HG02763 (cell line): ENCODE measurements around the gene CCDC81.
"Not testable (repeated sequence)": the region's sequence is repeated elsewhere in the genome, so short reads cannot be mapped to it uniquely, and the experiment has no call there.

Source experiments
- ATAC-seq: cut with Tn5 transposase; IDR thresholded peaks from one replicate; pipeline ENCODE4 v1.9.1; 2021; ENCODE audit warnings: mild to moderate bottlenecking, moderate library complexity; ENCODE audit not compliant: unreplicated experiment

The CCDC81 gene

GRCh38 chr11:86374586-86374985 is at the start of gene CCDC81:
TSS of gene CCDC81 (plus strand) at chr11:86374887. CDS start at chr11:86375164, 277 bp downstream.
- ATAC-seq: no peak

- ATAC-seq: no peak
Observed at GRCh38 chr11:86335131-86335767, 39.4 kb upstream of the CCDC81 start.

GRCh38 chr11:86337227-86337626 is 37.5 kb upstream of the CCDC81 start:
- ATAC-seq: no peak

- no peak for ATAC-seq
Observed at GRCh38 chr11:86341382-86341781, 33.3 kb upstream of the CCDC81 start.

- no peak for ATAC-seq
Observed at GRCh38 chr11:86346513-86346912, 28.2 kb upstream of the CCDC81 start.

- no peak for ATAC-seq
Observed at GRCh38 chr11:86355256-86355655, 19.4 kb upstream of the CCDC81 start.

GRCh38 chr11:86357412-86357811 is 17.3 kb upstream of the CCDC81 start:
- ATAC-seq: not testable (repeated sequence)

GRCh38 chr11:86358720-86359119 is 16.0 kb upstream of the CCDC81 start:
- ATAC-seq: no peak

- no peak for ATAC-seq
Observed at GRCh38 chr11:86360775-86361395, 13.8 kb upstream of the CCDC81 start.

GRCh38 chr11:86363424-86363823 is 11.3 kb upstream of the CCDC81 start:
- no peak for ATAC-seq

- no peak for ATAC-seq
Observed at GRCh38 chr11:86365546-86365945, 9.1 kb upstream of the CCDC81 start.

- ATAC-seq: no peak
Observed at GRCh38 chr11:86369668-86370067, 5.0 kb upstream of the CCDC81 start.

- no peak for ATAC-seq
Observed at GRCh38 chr11:86370171-86370570, 4.5 kb upstream of the CCDC81 start.

GRCh38 chr11:86370922-86371594 is 3.6 kb upstream of the CCDC81 start:
- ATAC-seq: no peak

- ATAC-seq: no peak
Observed at GRCh38 chr11:86372041-86372440, 2.6 kb upstream of the CCDC81 start.

GRCh38 chr11:86372586-86372985 is 2.1 kb upstream of the CCDC81 start:
- no peak for ATAC-seq

GRCh38 chr11:86374069-86374468 is 618 bp upstream of the CCDC81 start:
- ATAC-seq: no peak

- ATAC-seq: no peak
Observed at GRCh38 chr11:86377972-86378371, 3.3 kb downstream of the CCDC81 start.

GRCh38 chr11:86380295-86381059 is 5.8 kb downstream of the CCDC81 start:
- no peak for ATAC-seq

- no peak for ATAC-seq
Observed at GRCh38 chr11:86383041-86383955, 8.6 kb downstream of the CCDC81 start.
